SK-N-SH treated with all-trans-retinoic acid at 6 μM for 48 hours (cell line): ENCODE data around the gene NEURL1.

Experiments used
- ATAC-seq: fragments of 200-7000 bp; cut with Tn5 transposase; 3 replicates; pipeline ENCODE4 v1.9.1; 2020; ENCODE audit warnings: mild to moderate bottlenecking, moderate library complexity
- ARNTL ChIP-seq: fragments of 450-650 bp; formaldehyde crosslinking; IDR thresholded peaks from 2 replicates; pipeline ENCODE4 v1.5.0; 2020; ENCODE audit warnings: low read depth, mild to moderate bottlenecking, moderate library complexity, borderline replicate concordance
- CREB5 ChIP-seq: fragments of 250-450 bp; sonication (Bioruptor Pico); IDR thresholded peaks from 2 replicates; pipeline ENCODE4 v1.5.1; 2020; ENCODE audit warnings: low read depth, mild to moderate bottlenecking, moderate library complexity
- CSDC2 ChIP-seq: fragments of 250-450 bp; sonication (Bioruptor Pico); IDR thresholded peaks from 2 replicates; pipeline ENCODE4 v1.5.0; 2020; ENCODE audit warnings: mild to moderate bottlenecking, moderate library complexity
- CSRNP3 ChIP-seq: fragments of 250-450 bp; sonication (Bioruptor Pico); IDR thresholded peaks from 2 replicates; pipeline ENCODE4 v1.5.1; 2021; ENCODE audit warnings: mild to moderate bottlenecking, moderate library complexity
- ESRRG ChIP-seq: fragments of 250-450 bp; sonication (Bioruptor Pico); IDR thresholded peaks from 2 replicates; pipeline ENCODE4 v1.6.1; 2021; ENCODE audit warnings: mild to moderate bottlenecking
- GLIS3 ChIP-seq: fragments of 250-450 bp; sonication (Bioruptor Pico); IDR thresholded peaks from 2 replicates; pipeline ENCODE4 v1.5.0; 2020; ENCODE audit warnings: mild to moderate bottlenecking, moderate library complexity
- ISL1 ChIP-seq: fragments of 250-450 bp; sonication (Bioruptor Pico); IDR thresholded peaks from 2 replicates; pipeline ENCODE4 v2.1.2; 2022; ENCODE audit warnings: mild to moderate bottlenecking, moderate library complexity
- OSR1 ChIP-seq: fragments of 250-450 bp; sonication (Bioruptor Pico); IDR thresholded peaks from 2 replicates; pipeline ENCODE4 v1.8.0; 2022; ENCODE audit warnings: moderate library complexity, mild to moderate bottlenecking, inconsistent platforms
- POU6F1 ChIP-seq: fragments of 250-450 bp; sonication (Bioruptor Pico); IDR thresholded peaks from 2 replicates; pipeline ENCODE4 v1.8.0; 2021; ENCODE audit warnings: low read depth, mild to moderate bottlenecking, moderate library complexity, borderline replicate concordance
- PPARA ChIP-seq: fragments of 250-450 bp; sonication (Bioruptor Pico); IDR thresholded peaks from 2 replicates; pipeline ENCODE4 v1.5.0; 2020; ENCODE audit warnings: mild to moderate bottlenecking, borderline replicate concordance
- RARB ChIP-seq: fragments of 250-450 bp; sonication (Bioruptor Pico); IDR thresholded peaks from 2 replicates; pipeline ENCODE4 v1.8.0; 2021; ENCODE audit warnings: mild to moderate bottlenecking, moderate library complexity
- SNAI2 ChIP-seq: fragments of 250-450 bp; sonication (Bioruptor Pico); IDR thresholded peaks from 2 replicates; pipeline ENCODE4 v1.5.0; 2020; ENCODE audit warnings: mild to moderate bottlenecking, moderate library complexity
- TCF4 ChIP-seq: fragments of 250-450 bp; sonication (Bioruptor Pico); IDR thresholded peaks from 2 replicates; pipeline ENCODE4 v1.8.0; 2021; ENCODE audit warnings: mild to moderate bottlenecking, moderate library complexity, borderline replicate concordance
- TOX ChIP-seq: fragments of 250-450 bp; sonication (Bioruptor Pico); IDR thresholded peaks from 2 replicates; pipeline ENCODE4 v1.8.0; 2021; ENCODE audit warnings: mild to moderate bottlenecking, moderate library complexity, borderline replicate concordance
- ZC3H10 ChIP-seq: fragments of 250-450 bp; sonication (Bioruptor Pico); IDR thresholded peaks from 2 replicates; pipeline ENCODE4 v1.5.1; 2021; ENCODE audit warnings: mild to moderate bottlenecking, moderate library complexity
- ZFP3 ChIP-seq: fragments of 250-450 bp; sonication (Bioruptor Pico); IDR thresholded peaks from 2 replicates; pipeline ENCODE4 v1.5.0; 2020; ENCODE audit warnings: mild to moderate bottlenecking, moderate library complexity
- ZNF565 ChIP-seq: fragments of 450-650 bp; formaldehyde crosslinking; conservative IDR thresholded peaks from 2 replicates; pipeline ENCODE4 v1.5.0; 2020; ENCODE audit warnings: low read depth, mild to moderate bottlenecking, moderate library complexity
- ZNF70 ChIP-seq: fragments of 450-650 bp; formaldehyde crosslinking; IDR thresholded peaks from 2 replicates; pipeline ENCODE4 v1.5.0; 2020; ENCODE audit warnings: mild to moderate bottlenecking, moderate library complexity
- ZNF8 ChIP-seq: fragments of 450-650 bp; formaldehyde crosslinking; IDR thresholded peaks from 2 replicates; pipeline ENCODE4 v1.5.0; 2020; ENCODE audit warnings: mild to moderate bottlenecking, moderate library complexity
- TF ChIP-seq, protein P1 (sequence below): fragments of 250-450 bp; sonication (Bioruptor Pico); IDR thresholded peaks from 2 replicates; pipeline ENCODE4 v1.5.0; 2020; ENCODE audit warnings: mild to moderate bottlenecking, moderate library complexity
- TF ChIP-seq, protein P2 (sequence below): fragments of 250-450 bp; sonication (Bioruptor Pico); IDR thresholded peaks from 2 replicates; pipeline ENCODE4 v1.8.0; 2020; ENCODE audit warnings: mild to moderate bottlenecking, moderate library complexity, borderline replicate concordance

Gene NEURL1

GRCh38 chr10:103556383-103557007 is 63.0 kb downstream of the NEURL1 start (continued):
- no peak for TF ChIP-seq TCF4 (CRISPR knock-in tag)
- TF ChIP-seq PPARA (CRISPR knock-in tag): no peak
- no peak for TF ChIP-seq ZNF565 (CRISPR knock-in tag)
- no peak for TF ChIP-seq ESRRG (CRISPR knock-in tag)
- TF ChIP-seq ZFP3 (CRISPR knock-in tag): no peak
- TF ChIP-seq, all 23 proteins: peak for 0

DNA sequence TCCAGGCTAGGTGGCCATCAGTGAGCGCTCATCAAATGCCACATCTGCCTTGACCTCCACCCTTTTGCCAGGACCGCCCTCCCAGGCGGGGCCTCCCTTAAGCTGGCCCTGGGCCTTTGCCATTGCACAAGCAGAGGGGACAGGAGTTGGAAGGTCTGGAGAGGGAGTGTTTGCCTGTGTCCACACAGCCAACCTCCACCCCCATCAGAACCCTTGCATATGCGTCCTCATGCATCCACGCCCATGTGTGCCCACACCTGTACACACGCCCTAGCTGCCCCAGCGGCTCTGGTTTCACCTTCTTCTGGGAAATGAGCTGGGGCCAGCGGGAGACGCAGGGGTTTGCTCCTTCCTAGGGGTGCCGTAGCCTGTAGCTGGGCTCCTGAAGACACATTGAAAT is 64.0 kb downstream of the NEURL1 start:
- no peak for ATAC-seq
- TF ChIP-seq ZNF70 (CRISPR knock-in tag) (no peak), POU6F1 (CRISPR knock-in tag) (no peak), ISL1 (CRISPR knock-in tag) (no peak), CREB5 (CRISPR knock-in tag) (no peak), SNAI2 (CRISPR knock-in tag) (no peak), TCF4 (CRISPR knock-in tag) (no peak), ZNF8 (CRISPR knock-in tag) (no peak), CSRNP3 (no peak)
- TF ChIP-seq, all 23 proteins: peak for 0

DNA sequence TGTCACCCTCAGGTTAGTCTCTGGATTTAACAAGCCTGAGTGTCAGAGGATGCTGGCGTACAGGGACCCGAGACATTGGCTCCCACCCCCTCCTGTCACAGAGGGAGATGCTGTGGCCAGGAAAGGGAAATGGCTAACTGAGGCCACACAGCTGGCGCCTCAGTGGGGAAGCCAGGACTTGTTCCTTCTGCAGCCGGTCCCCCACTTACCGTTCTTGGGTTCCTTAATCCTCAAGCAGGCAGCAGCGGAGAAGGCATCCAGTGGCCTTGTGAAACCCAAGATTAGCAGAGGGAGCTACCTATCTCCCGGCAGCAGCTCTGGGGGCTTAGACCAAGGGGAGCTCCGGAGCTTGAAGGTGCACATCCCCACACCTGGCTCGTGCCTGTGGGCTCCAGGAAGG is 65.4 kb downstream of the NEURL1 start:
- TF ChIP-seq CSDC2 (CRISPR knock-in tag) (no peak), GLIS3 (CRISPR knock-in tag) (no peak), ARNTL (CRISPR knock-in tag) (no peak), ZC3H10 (CRISPR knock-in tag) (no peak), POU6F1 (CRISPR knock-in tag) (no peak), TCF4 (CRISPR knock-in tag) (no peak), RARB (no peak), ZNF565 (CRISPR knock-in tag) (no peak)
- TF ChIP-seq, protein P1, sequence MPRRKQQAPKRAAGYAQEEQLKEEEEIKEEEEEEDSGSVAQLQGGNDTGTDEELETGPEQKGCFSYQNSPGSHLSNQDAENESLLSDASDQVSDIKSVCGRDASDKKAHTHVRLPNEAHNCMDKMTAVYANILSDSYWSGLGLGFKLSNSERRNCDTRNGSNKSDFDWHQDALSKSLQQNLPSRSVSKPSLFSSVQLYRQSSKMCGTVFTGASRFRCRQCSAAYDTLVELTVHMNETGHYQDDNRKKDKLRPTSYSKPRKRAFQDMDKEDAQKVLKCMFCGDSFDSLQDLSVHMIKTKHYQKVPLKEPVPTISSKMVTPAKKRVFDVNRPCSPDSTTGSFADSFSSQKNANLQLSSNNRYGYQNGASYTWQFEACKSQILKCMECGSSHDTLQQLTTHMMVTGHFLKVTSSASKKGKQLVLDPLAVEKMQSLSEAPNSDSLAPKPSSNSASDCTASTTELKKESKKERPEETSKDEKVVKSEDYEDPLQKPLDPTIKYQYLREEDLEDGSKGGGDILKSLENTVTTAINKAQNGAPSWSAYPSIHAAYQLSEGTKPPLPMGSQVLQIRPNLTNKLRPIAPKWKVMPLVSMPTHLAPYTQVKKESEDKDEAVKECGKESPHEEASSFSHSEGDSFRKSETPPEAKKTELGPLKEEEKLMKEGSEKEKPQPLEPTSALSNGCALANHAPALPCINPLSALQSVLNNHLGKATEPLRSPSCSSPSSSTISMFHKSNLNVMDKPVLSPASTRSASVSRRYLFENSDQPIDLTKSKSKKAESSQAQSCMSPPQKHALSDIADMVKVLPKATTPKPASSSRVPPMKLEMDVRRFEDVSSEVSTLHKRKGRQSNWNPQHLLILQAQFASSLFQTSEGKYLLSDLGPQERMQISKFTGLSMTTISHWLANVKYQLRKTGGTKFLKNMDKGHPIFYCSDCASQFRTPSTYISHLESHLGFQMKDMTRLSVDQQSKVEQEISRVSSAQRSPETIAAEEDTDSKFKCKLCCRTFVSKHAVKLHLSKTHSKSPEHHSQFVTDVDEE (CRISPR knock-in tag): no peak

DNA sequence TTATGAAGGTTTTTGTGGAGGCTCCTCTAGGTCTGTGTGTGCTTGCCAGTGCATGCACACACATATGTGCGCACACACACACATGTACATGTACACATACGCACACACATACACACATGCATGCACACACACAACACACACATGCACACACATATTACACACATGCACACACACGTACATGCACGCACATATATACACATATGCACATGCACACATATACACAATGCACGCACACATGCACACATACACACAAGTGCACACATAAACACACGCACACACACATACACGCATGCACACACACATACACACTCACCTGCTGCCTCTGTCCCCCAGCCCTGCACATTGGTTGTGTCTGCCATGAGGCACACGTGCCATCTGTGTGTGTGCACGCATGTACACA is 66.3 kb downstream of the NEURL1 start:
- no peak for ATAC-seq
- TF ChIP-seq ZNF565 (CRISPR knock-in tag): no peak
- no peak for TF ChIP-seq OSR1
- TF ChIP-seq TCF4 (CRISPR knock-in tag): no peak
- TF ChIP-seq, protein P2, sequence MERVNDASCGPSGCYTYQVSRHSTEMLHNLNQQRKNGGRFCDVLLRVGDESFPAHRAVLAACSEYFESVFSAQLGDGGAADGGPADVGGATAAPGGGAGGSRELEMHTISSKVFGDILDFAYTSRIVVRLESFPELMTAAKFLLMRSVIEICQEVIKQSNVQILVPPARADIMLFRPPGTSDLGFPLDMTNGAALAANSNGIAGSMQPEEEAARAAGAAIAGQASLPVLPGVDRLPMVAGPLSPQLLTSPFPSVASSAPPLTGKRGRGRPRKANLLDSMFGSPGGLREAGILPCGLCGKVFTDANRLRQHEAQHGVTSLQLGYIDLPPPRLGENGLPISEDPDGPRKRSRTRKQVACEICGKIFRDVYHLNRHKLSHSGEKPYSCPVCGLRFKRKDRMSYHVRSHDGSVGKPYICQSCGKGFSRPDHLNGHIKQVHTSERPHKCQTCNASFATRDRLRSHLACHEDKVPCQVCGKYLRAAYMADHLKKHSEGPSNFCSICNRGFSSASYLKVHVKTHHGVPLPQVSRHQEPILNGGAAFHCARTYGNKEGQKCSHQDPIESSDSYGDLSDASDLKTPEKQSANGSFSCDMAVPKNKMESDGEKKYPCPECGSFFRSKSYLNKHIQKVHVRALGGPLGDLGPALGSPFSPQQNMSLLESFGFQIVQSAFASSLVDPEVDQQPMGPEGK (CRISPR knock-in tag): no peak
- no peak for TF ChIP-seq CSDC2 (CRISPR knock-in tag)
- no peak for TF ChIP-seq GLIS3 (CRISPR knock-in tag)
- no peak for TF ChIP-seq ESRRG (CRISPR knock-in tag)
- no peak for TF ChIP-seq TOX (CRISPR knock-in tag)
- no peak for TF ChIP-seq ZC3H10 (CRISPR knock-in tag)
- TF ChIP-seq ZNF8 (CRISPR knock-in tag): no peak
- TF ChIP-seq PPARA (CRISPR knock-in tag): no peak
- no peak for TF ChIP-seq RARB
- TF ChIP-seq POU6F1 (CRISPR knock-in tag): no peak

More for the DNA sequence above, 65.4 kb downstream of the NEURL1 start:
- no peak for ATAC-seq
